Dermis blood vessel endothelial cell (primary cell): Measurements from ENCODE around the gene S100A9. TPM values are rescaled to one million over a fixed set of nuclear protein-coding genes. Genes with fewer than 3 reads are reported as not detected.

Experiments used
- total RNA-seq: library from RNA; depleted of rRNA; stranded (reverse); fragments of >200 nt; gene quantifications from 2 replicates; pipeline ENCODE4 v1.2.3, GENCODE V29; 2014

The S100A9 gene
- total RNA-seq, 1 donor from 2014 or later = 0.51 TPM

Other genes starting within 250 kb of the S100A9 start
- gene SPRR2F, start 244.3 kb upstream of the S100A9 start, total RNA-seq = not detected in 2 replicates
- not detected in 2 replicates for gene SPRR2G, start 207.0 kb upstream of the S100A9 start, total RNA-seq
- not detected in 2 replicates for gene LELP1, start 154.4 kb upstream of the S100A9 start, total RNA-seq
- not detected in 2 replicates for gene PRR9, start 140.3 kb upstream of the S100A9 start, total RNA-seq
- not detected in 2 replicates for gene LORICRIN, start 98.2 kb upstream of the S100A9 start, total RNA-seq
- not detected in 2 replicates for gene PGLYRP3, start 44.9 kb upstream of the S100A9 start, total RNA-seq
- not detected in 2 replicates for gene PGLYRP4, start 9.0 kb upstream of the S100A9 start, total RNA-seq
- not detected in 2 replicates for gene S100A12, start 17.8 kb downstream of the S100A9 start, total RNA-seq
- not detected in 2 replicates for gene S100A8, start 33.2 kb downstream of the S100A9 start, total RNA-seq
- gene S100A7A, start 58.7 kb downstream of the S100A9 start, total RNA-seq = not detected in 2 replicates
- gene S100A7, start 102.8 kb downstream of the S100A9 start, total RNA-seq = not detected in 2 replicates
- gene S100A6, start 178.1 kb downstream of the S100A9 start, total RNA-seq = 239 and 342 TPM in 2 replicates
- gene S100A5, start 183.1 kb downstream of the S100A9 start, total RNA-seq = not detected in 2 replicates
- gene S100A4, start 188.0 kb downstream of the S100A9 start, total RNA-seq = 7.1 and 22.6 TPM in 2 replicates
- 1.3 and 1.4 TPM in 2 replicates for gene S100A3, start 191.4 kb downstream of the S100A9 start, total RNA-seq
- gene S100A2, start 208.0 kb downstream of the S100A9 start, total RNA-seq = 0.51 and 0.98 TPM in 2 replicates